ENCODE measurements around the gene CYFIP1.

GRCh38 chr15:22969489-22969888 lies 10.7 kb downstream of the CYFIP1 start:
- TF ChIP-seq POLR2A (IDR thresholded peaks at IDR 0.05; ENCODE audit: low read depth, low read length): no peak
- TF ChIP-seq TAF1 (IDR thresholded peaks at IDR 0.05; ENCODE audit: borderline replicate concordance, low read depth, low read length): no peak
- TF ChIP-seq POLR2AphosphoS5 (IDR thresholded peaks at IDR 0.05; ENCODE audit: low read depth, low read length): no peak
